ENCODE data around the gene KRT8.

KRT8 gene

GRCh38 chr12:52915637-52916036 is 10.8 kb upstream of the KRT8 start:
- Histone ChIP-seq H3K4me1 (ENCODE audit: insufficient read depth, insufficient read length) (peaks cover 3% of the 10 kb centered on the region), H3K9ac (ENCODE audit: insufficient read length, low read depth) (no peak overlapping the region), H3K9me3 (ENCODE audit: insufficient read depth, low read length) (no peaks in the 10 kb centered on the region), H3K27me3 (ENCODE audit: insufficient read depth, insufficient read length) (no peaks in the 10 kb centered on the region), H3K4me3 (ENCODE audit: insufficient read length, low read depth) (no peak overlapping the region), H3K36me3 (ENCODE audit: insufficient read depth, insufficient read length, low read length) (no peaks in the 10 kb centered on the region)
- no peak for DNase-seq (ENCODE audit: low read depth, low spot score)
- no peak for TF ChIP-seq YY1 (IDR thresholded peaks at IDR 0.05; ENCODE audit: insufficient read depth, insufficient read length)
- no peak for TF ChIP-seq SUZ12 (IDR thresholded peaks at IDR 0.05; ENCODE audit: extremely low read depth, insufficient read depth, insufficient read length)
- no peak for TF ChIP-seq ZNF274 (IDR thresholded peaks at IDR 0.05; ENCODE audit: low read depth, low read length)

DNA sequence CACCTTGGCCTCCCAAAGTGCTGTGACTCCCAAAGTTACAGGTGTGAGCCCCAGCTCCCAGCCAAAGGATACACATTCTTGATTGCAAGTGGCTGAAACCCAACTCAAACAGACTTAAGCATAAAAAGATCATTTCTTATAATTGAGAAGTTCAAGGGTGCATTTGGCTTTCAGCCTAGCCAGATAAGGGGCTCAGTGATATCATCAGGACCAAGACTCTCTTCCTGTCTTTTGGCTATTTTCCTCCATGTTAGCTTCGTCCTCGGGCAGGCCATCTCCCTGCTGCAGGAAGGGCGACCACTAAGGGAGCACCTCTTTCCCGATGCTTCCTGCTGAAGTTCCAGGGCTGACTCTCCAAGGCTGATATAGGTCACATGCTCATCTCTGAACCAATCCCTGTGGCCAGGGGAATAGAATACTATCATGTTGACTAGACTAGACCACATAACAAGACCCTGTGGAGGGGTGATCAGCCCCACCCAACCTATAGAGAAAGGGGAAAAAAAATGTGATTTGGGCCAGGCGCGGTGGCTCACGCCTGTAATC is 9.8 kb upstream of the KRT8 start:
- Histone ChIP-seq H3K9ac (ENCODE audit: insufficient read length, low read depth) (no peak overlapping the region), H3K4me1 (ENCODE audit: insufficient read depth, insufficient read length) (peaks cover 8% of the 10 kb centered on the region), H3K36me3 (ENCODE audit: insufficient read depth, insufficient read length, low read length) (no peaks in the 10 kb centered on the region), H3K27me3 (ENCODE audit: insufficient read depth, insufficient read length) (no peaks in the 10 kb centered on the region), H3K4me3 (ENCODE audit: insufficient read length, low read depth) (no peak overlapping the region), H3K9me3 (ENCODE audit: insufficient read depth, low read length) (no peaks in the 10 kb centered on the region)
- TF ChIP-seq ZNF274 (IDR thresholded peaks at IDR 0.05; ENCODE audit: low read depth, low read length) (no peak), YY1 (IDR thresholded peaks at IDR 0.05; ENCODE audit: insufficient read depth, insufficient read length) (no peak), SUZ12 (IDR thresholded peaks at IDR 0.05; ENCODE audit: extremely low read depth, insufficient read depth, insufficient read length) (no peak)
- no peak for DNase-seq (ENCODE audit: low read depth, low spot score)

GRCh38 chr12:52913431-52913821 is 8.6 kb upstream of the KRT8 start:
- peaks cover 12% of the 10 kb centered on the region for H3K4me1 ChIP-seq (ENCODE audit: insufficient read depth, insufficient read length)
- H3K27me3 ChIP-seq (ENCODE audit: insufficient read depth, insufficient read length), result no peaks in the 10 kb centered on the region
- no peak overlapping the region for H3K9ac ChIP-seq (ENCODE audit: insufficient read length, low read depth)
- H3K36me3 ChIP-seq (ENCODE audit: insufficient read depth, insufficient read length, low read length), result no peaks in the 10 kb centered on the region
- DNase-seq (ENCODE audit: low read depth, low spot score), result no peak
- TF ChIP-seq SUZ12 (IDR thresholded peaks at IDR 0.05; ENCODE audit: extremely low read depth, insufficient read depth, insufficient read length), result no peak
- no peak for TF ChIP-seq ZNF274 (IDR thresholded peaks at IDR 0.05; ENCODE audit: low read depth, low read length)
- no peak for TF ChIP-seq YY1 (IDR thresholded peaks at IDR 0.05; ENCODE audit: insufficient read depth, insufficient read length)
- H3K9me3 ChIP-seq (ENCODE audit: insufficient read depth, low read length), result no peaks in the 10 kb centered on the region
- H3K4me3 ChIP-seq (ENCODE audit: insufficient read length, low read depth), result no peak overlapping the region

DNA sequence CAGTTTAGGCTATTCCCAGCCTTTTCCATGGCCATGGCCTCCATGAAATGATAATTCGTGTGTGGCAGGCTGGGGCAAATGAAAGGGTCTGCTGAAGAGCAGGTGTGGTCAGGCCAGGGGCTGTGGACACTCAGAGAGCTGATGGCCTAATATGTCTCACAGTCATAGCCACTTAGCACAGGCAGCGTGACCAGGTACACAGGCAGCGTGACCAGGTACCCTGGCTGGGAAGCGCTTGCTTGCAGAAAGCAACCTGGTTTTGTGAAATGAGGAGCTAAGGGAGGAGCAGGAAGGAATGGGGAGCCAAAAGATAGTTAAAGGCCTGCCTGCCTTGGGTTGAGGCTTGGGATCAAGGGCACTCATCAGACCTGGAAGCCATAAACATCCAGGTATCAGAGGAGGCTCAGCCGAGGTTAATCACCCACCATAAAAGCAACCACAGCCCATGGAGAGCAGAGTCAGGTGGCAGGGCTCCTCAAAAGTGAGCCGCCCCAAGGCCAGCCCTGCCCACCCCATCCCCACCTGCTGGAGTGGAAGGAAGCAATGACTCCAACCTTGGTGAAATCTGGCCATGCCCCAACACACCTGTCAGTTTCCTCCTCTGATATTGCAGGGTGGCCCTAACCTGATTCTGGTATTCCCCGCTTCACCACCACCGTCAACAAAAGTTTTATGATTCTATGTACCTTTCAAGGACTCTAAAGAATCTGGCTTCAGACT is 8.0 kb upstream of the KRT8 start:
- no peak overlapping the region for H3K4me3 ChIP-seq (ENCODE audit: insufficient read length, low read depth)
- peaks cover 11% of the 10 kb centered on the region for H3K4me1 ChIP-seq (ENCODE audit: insufficient read depth, insufficient read length)
- no peak for DNase-seq (ENCODE audit: low read depth, low spot score)
- H3K9me3 ChIP-seq (ENCODE audit: insufficient read depth, low read length), result no peaks in the 10 kb centered on the region
- no peak overlapping the region for H3K9ac ChIP-seq (ENCODE audit: insufficient read length, low read depth)
- no peaks in the 10 kb centered on the region for H3K36me3 ChIP-seq (ENCODE audit: insufficient read depth, insufficient read length, low read length)
- TF ChIP-seq SUZ12 (IDR thresholded peaks at IDR 0.05; ENCODE audit: extremely low read depth, insufficient read depth, insufficient read length), result no peak
- no peaks in the 10 kb centered on the region for H3K27me3 ChIP-seq (ENCODE audit: insufficient read depth, insufficient read length)

DNA sequence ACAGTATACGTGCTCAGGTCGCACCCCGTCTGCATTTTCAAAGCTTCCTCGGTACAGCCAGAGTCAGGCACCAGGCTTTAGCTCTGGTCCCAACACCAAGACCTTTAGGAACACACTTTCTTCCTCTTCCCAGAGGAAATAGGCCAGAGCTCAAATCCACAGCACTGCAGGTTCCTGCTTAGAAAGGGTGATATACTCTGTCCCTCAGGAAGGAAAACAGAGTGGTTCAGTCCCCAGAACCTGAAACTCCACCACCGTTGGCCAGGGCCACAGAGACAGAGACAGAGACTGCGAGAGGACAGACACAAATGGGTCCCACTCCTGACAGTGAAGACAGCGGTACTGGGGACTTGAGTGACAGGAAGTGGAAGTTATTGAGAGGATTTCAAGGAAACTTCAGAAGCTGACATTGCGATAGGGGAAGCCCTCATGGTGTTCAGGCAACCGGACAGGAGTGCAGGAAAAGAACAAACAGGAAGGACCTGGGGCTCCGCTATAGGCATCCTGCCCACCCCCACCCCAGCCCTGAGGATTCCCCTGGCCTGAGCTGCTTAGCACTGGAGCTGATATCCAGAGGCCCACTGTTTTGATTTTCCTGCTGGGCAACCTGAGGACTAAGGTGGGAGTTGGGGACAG is 5.5 kb upstream of the KRT8 start:
- DNase-seq (ENCODE audit: low read depth, low spot score), result no peak
- Histone ChIP-seq H3K9ac (ENCODE audit: insufficient read length, low read depth) (peak overlapping the region; percentile 12), H3K4me1 (ENCODE audit: insufficient read depth, insufficient read length) (peaks cover 24% of the 10 kb centered on the region), H3K4me3 (ENCODE audit: insufficient read length, low read depth) (no peak overlapping the region), H3K9me3 (ENCODE audit: insufficient read depth, low read length) (no peaks in the 10 kb centered on the region), H3K36me3 (ENCODE audit: insufficient read depth, insufficient read length, low read length) (no peaks in the 10 kb centered on the region), H3K27me3 (ENCODE audit: insufficient read depth, insufficient read length) (no peaks in the 10 kb centered on the region)
- no peak for TF ChIP-seq YY1 (IDR thresholded peaks at IDR 0.05; ENCODE audit: insufficient read depth, insufficient read length)
- TF ChIP-seq SUZ12 (IDR thresholded peaks at IDR 0.05; ENCODE audit: extremely low read depth, insufficient read depth, insufficient read length), result no peak
- no peak for TF ChIP-seq ZNF274 (IDR thresholded peaks at IDR 0.05; ENCODE audit: low read depth, low read length)

DNA sequence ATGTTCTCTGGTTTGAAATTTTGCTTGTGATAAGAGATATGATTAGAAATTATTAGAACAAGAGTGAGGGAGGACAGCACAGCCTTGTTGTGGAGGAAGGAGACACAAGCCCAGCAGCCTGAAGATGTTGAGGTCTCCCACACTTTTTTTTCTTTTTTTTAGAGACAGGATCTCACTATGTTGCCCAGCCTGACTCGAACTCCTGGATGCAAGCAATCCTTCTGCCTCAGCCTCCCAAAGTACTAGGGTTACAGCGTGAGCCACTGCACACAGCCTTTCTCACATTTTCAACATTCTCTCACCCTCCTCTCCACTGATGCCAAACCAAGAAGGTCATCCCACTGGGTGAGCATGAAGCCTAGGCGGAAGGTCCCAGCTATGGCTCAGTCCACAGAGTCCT is 4.9 kb upstream of the KRT8 start:
- TF ChIP-seq YY1 (IDR thresholded peaks at IDR 0.05; ENCODE audit: insufficient read depth, insufficient read length) (no peak), ZNF274 (IDR thresholded peaks at IDR 0.05; ENCODE audit: low read depth, low read length) (no peak), SUZ12 (IDR thresholded peaks at IDR 0.05; ENCODE audit: extremely low read depth, insufficient read depth, insufficient read length) (no peak)
- H3K9me3 ChIP-seq (ENCODE audit: insufficient read depth, low read length), result no peaks in the 10 kb centered on the region
- no peak overlapping the region for H3K4me3 ChIP-seq (ENCODE audit: insufficient read length, low read depth)

DNA sequence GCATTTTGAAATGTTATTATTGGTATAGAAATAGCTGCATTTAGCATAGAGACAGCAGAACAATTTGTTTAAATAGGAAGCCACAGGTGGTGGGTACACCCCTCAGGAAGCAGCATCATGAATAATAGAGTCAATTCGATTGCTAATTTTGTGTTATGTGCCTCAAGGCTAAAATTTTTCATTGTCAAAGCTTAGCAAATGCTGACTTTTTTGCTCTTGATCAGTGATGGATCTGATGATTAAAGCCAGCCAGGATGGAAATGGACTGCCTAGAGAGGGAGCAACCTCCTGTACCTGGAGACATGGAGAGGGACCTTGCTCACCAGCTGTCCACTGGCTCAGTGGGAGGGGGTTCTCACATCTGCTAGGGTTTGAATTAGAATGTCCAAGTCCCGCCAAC is 4.5 kb upstream of the KRT8 start:
- Histone ChIP-seq H3K9ac (ENCODE audit: insufficient read length, low read depth) (no peak overlapping the region), H3K4me1 (ENCODE audit: insufficient read depth, insufficient read length) (peaks cover 27% of the 10 kb centered on the region), H3K4me3 (ENCODE audit: insufficient read length, low read depth) (no peak overlapping the region), H3K27me3 (ENCODE audit: insufficient read depth, insufficient read length) (no peaks in the 10 kb centered on the region), H3K9me3 (ENCODE audit: insufficient read depth, low read length) (no peaks in the 10 kb centered on the region), H3K36me3 (ENCODE audit: insufficient read depth, insufficient read length, low read length) (peaks cover 4% of the 10 kb centered on the region)
- TF ChIP-seq ZNF274 (IDR thresholded peaks at IDR 0.05; ENCODE audit: low read depth, low read length) (no peak), SUZ12 (IDR thresholded peaks at IDR 0.05; ENCODE audit: extremely low read depth, insufficient read depth, insufficient read length) (no peak), YY1 (IDR thresholded peaks at IDR 0.05; ENCODE audit: insufficient read depth, insufficient read length) (no peak)
- DNase-seq (ENCODE audit: low read depth, low spot score), result no peak

More for the DNA sequence above, 4.9 kb upstream of the KRT8 start:
- no peaks in the 10 kb centered on the region for H3K36me3 ChIP-seq (ENCODE audit: insufficient read depth, insufficient read length, low read length)
- H3K27me3 ChIP-seq (ENCODE audit: insufficient read depth, insufficient read length), result no peaks in the 10 kb centered on the region
- H3K9ac ChIP-seq (ENCODE audit: insufficient read length, low read depth), result no peak overlapping the region
- H3K4me1 ChIP-seq (ENCODE audit: insufficient read depth, insufficient read length), result peaks cover 27% of the 10 kb centered on the region
- no peak for DNase-seq (ENCODE audit: low read depth, low spot score)
